NOMO-1 treated with dmso at 0.1 percent for 144 hours (cell line): ENCODE measurements around the gene AKAP13.
A peak's percentile ranks its signal among the peaks of the same experiment; 100 is the strongest.

Experiments
- DNase-seq: peaks from one replicate; lab custom pipeline; 2025; ENCODE audit not compliant: unreplicated experiment; lab: John Stamatoyannopoulos, UW

AKAP13 gene

GRCh38 chr15:85386261-85386660, 5.9 kb downstream of the AKAP13 start:
- no peak for DNase-seq

GRCh38 chr15:85388566-85389305, 8.3 kb downstream of the AKAP13 start:
- DNase-seq, result no peak

GRCh38 chr15:85389306-85389650, 8.9 kb downstream of the AKAP13 start:
- no peak for DNase-seq

- DNase-seq, result no peak
Measured at GRCh38 chr15:85389772-85390171, 9.4 kb downstream of the AKAP13 start.

GRCh38 chr15:85393210-85393609, 12.8 kb downstream of the AKAP13 start:
- no peak for DNase-seq

GRCh38 chr15:85394554-85395333, 14.3 kb downstream of the AKAP13 start:
- DNase-seq, result no peak

GRCh38 chr15:85396554-85396953, 16.2 kb downstream of the AKAP13 start:
- DNase-seq, result no peak

GRCh38 chr15:85397151-85397550, 16.7 kb downstream of the AKAP13 start:
- DNase-seq, result no peak

- no peak for DNase-seq
Measured at GRCh38 chr15:85397926-85398325, 17.5 kb downstream of the AKAP13 start.

- no peak for DNase-seq
Measured at GRCh38 chr15:85398822-85399221, 18.4 kb downstream of the AKAP13 start.

- no peak for DNase-seq
Measured at GRCh38 chr15:85399627-85400026, 19.2 kb downstream of the AKAP13 start.

- DNase-seq, result no peak
Measured at GRCh38 chr15:85400606-85401005, 20.2 kb downstream of the AKAP13 start.

- DNase-seq, result no peak
Measured at GRCh38 chr15:85401108-85401774, 20.8 kb downstream of the AKAP13 start.

- DNase-seq, result no peak
Measured at GRCh38 chr15:85402195-85402881, 21.9 kb downstream of the AKAP13 start.

- DNase-seq, result no peak
Measured at GRCh38 chr15:85403745-85404144, 23.3 kb downstream of the AKAP13 start.

GRCh38 chr15:85404176-85404917, 23.9 kb downstream of the AKAP13 start:
- peak; percentile 43 for DNase-seq

GRCh38 chr15:85404918-85405866, 24.8 kb downstream of the AKAP13 start:
- no peak for DNase-seq

- DNase-seq, result no peak
Measured at GRCh38 chr15:85406916-85407315, 26.5 kb downstream of the AKAP13 start.

- DNase-seq, result no peak
Measured at GRCh38 chr15:85407421-85408269, 27.2 kb downstream of the AKAP13 start.
